ENCODE measurements around the gene SOWAHA. TPM values are rescaled to one million over a fixed set of nuclear protein-coding genes. Genes with fewer than 3 reads are reported as not detected.

The SOWAHA gene
- total RNA-seq (1 to 10 TPM in 1 of 7 donors, under 1 TPM in 5, not detected in 1; 0.23 to 2.2 (median 0.64) TPM), polyA plus RNA-seq (under 1 TPM; 0.05 to 0.07 TPM)
- long read RNA-seq, donor 1, partial matches to known transcripts, result 0 of 1 reads
- long read RNA-seq, donor 1, other reads (novel, unspliced or antisense), result 0 of 1 reads
- long read RNA-seq, donor 2, partial matches to known transcripts, result 0 of 1 reads
- long read RNA-seq, donor 2, other reads (novel, unspliced or antisense), result 0 of 1 reads
- long read RNA-seq, donor 3, transcript SOWAHA-201 (1 exons, 3,211 nt), result major isoform, 9 of 9 reads
- long read RNA-seq, donor 3, partial matches to known transcripts, result 0 of 9 reads
- long read RNA-seq, donor 3, other reads (novel, unspliced or antisense), result 0 of 9 reads

- H3K4me1 ChIP-seq (ENCODE audit: insufficient read depth), result no peaks in the 10 kb centered on the region
- WGBS, 3 donors, result 2 to 6% (median 5%) methylated on average over 28 to 67 of the region's 68 CpGs
- H3K36me3 ChIP-seq, result no peaks in the 10 kb centered on the region
- no peak within 1 kb of the TSS for H3K27ac ChIP-seq
- no peaks in the 10 kb centered on the region for H3K27me3 ChIP-seq
- H3K4me3 ChIP-seq, result peak within 1 kb of the TSS; percentile 27
- DNase-seq, result peak in 1 of 5 donors; percentile 34
- TF ChIP-seq EP300 (IDR thresholded peaks at IDR 0.05) (no peak), CTCF (IDR thresholded peaks at IDR 0.05) (no peak), POLR2A (IDR thresholded peaks at IDR 0.05) (no peak)
- peaks cover 0 to 4% of the 10 kb centered on the region in 2 donors for H3K9me3 ChIP-seq
- intact Hi-C loops (cut with DNase I), result loop anchor here in 1 of 4 donors (10.0 kb wide), 1 partner anchor 78 kb away; the partner anchor contains the start of gene KIF3A
Observed at GRCh38 chr5:132812781-132813598, at the start of gene SOWAHA. TSS of gene SOWAHA (plus strand) at chr5:132813302. CDS start at chr5:132813622, 320 bp downstream.

- intact Hi-C loops (cut with DNase I), result no loop called here
- 92 to 95% (median 94%) methylated on average over 10 of the region's 10 CpGs for WGBS, 3 donors
Observed at GRCh38 chr5:132764051-132764450, 49.1 kb upstream of the SOWAHA start.

GRCh38 chr5:132764671-132765238, 48.3 kb upstream of the SOWAHA start:
- peaks cover 2% of the 10 kb centered on the region for H3K36me3 ChIP-seq
- H3K4me1 ChIP-seq (ENCODE audit: insufficient read depth), result peaks cover 5% of the 10 kb centered on the region
- H3K4me3 ChIP-seq, result no peak overlapping the region
- H3K9me3 ChIP-seq, result no peaks in the 10 kb centered on the region
- no peaks in the 10 kb centered on the region for H3K27me3 ChIP-seq
- WGBS, 3 donors, result 92 to 96% (median 92%) methylated on average over 7 of the region's 7 CpGs
- intact Hi-C loops (cut with DNase I), result no loop called here
- no peak for TF ChIP-seq POLR2A (IDR thresholded peaks at IDR 0.05)
- TF ChIP-seq CTCF (IDR thresholded peaks at IDR 0.05), result no peak
- no peak for TF ChIP-seq EP300 (IDR thresholded peaks at IDR 0.05)
- H3K27ac ChIP-seq, result no peak overlapping the region
- no peak for DNase-seq

More at GRCh38 chr5:132764051-132764450, 49.1 kb upstream of the SOWAHA start:
- no peaks in the 10 kb centered on the region for H3K27me3 ChIP-seq
- no peak overlapping the region for H3K4me3 ChIP-seq
- TF ChIP-seq CTCF (IDR thresholded peaks at IDR 0.05) (no peak), EP300 (IDR thresholded peaks at IDR 0.05) (no peak), POLR2A (IDR thresholded peaks at IDR 0.05) (no peak)
- H3K4me1 ChIP-seq (ENCODE audit: insufficient read depth), result peaks cover 5% of the 10 kb centered on the region
- DNase-seq, result no peak
- H3K27ac ChIP-seq, result no peak overlapping the region
- no peaks in the 10 kb centered on the region for H3K9me3 ChIP-seq
- peaks cover 2% of the 10 kb centered on the region for H3K36me3 ChIP-seq

- no peaks in the 10 kb centered on the region for H3K9me3 ChIP-seq
- WGBS, 3 donors, result 69 to 76% (median 75%) methylated on average over 12 of the region's 12 CpGs
- peaks cover 5% of the 10 kb centered on the region for H3K4me1 ChIP-seq (ENCODE audit: insufficient read depth)
- no peak overlapping the region for H3K4me3 ChIP-seq
- TF ChIP-seq POLR2A (IDR thresholded peaks at IDR 0.05) (no peak), CTCF (IDR thresholded peaks at IDR 0.05) (no peak), EP300 (IDR thresholded peaks at IDR 0.05) (no peak)
- no peak for DNase-seq
- intact Hi-C loops (cut with DNase I), result no loop called here
- H3K36me3 ChIP-seq, result peaks cover 2% of the 10 kb centered on the region
- H3K27ac ChIP-seq, result no peak overlapping the region
- H3K27me3 ChIP-seq, result no peaks in the 10 kb centered on the region
Observed at GRCh38 chr5:132765311-132766019, 47.6 kb upstream of the SOWAHA start.

Measured in ovary (tissue), 10 donors.